HepG2 (cell line): ENCODE measurements around the gene MARF1. TPM values are rescaled to one million over a fixed set of nuclear protein-coding genes. Genes with fewer than 3 reads are reported as not detected.

Experiments
- AKNA ChIP-seq: sonication (generic); formaldehyde crosslinking; IDR thresholded peaks from 2 replicates; pipeline ENCODE4 v1.4.0; 2020; ENCODE audit warnings: missing genetic modification reagents, borderline replicate concordance
- ATF1 ChIP-seq: IDR thresholded peaks from 2 replicates; pipeline ENCODE4 v1.6.1; 2016; ENCODE audit warnings: mild to moderate bottlenecking, control low read depth
- BCLAF1 ChIP-seq: fragments of 450-650 bp; IDR thresholded peaks from 2 replicates; pipeline ENCODE4 v1.6.1; 2017; ENCODE audit warnings: mild to moderate bottlenecking
- DMAP1 ChIP-seq: IDR thresholded peaks from 2 replicates; pipeline ENCODE4 v1.6.1; 2016
- KLF16 ChIP-seq, 2 experiments: sonication (generic) in 1 of 2; formaldehyde crosslinking in 1 of 2; IDR thresholded peaks; 2 replicates each; pipeline versions ENCODE4 v1.6.1 to v1.8.0; 2016 to 2023; ENCODE audit warnings: missing genetic modification reagents in 2 of 2, missing compliant biosample characterization in 1 of 2
- MEF2D ChIP-seq: sonication (generic); formaldehyde crosslinking; IDR thresholded peaks from 2 replicates; pipeline ENCODE4 v1.5.1; 2020; ENCODE audit warnings: mild to moderate bottlenecking, missing genetic modification reagents
- NFYC ChIP-seq: IDR thresholded peaks from 2 replicates; pipeline ENCODE4 v1.6.1; 2016; ENCODE audit warnings: missing genetic modification reagents, missing compliant biosample characterization
- REXO4 ChIP-seq: sonication (generic); formaldehyde crosslinking; IDR thresholded peaks from 2 replicates; pipeline ENCODE4 v1.8.0; 2022; ENCODE audit warnings: missing genetic modification reagents, mild to moderate bottlenecking, borderline replicate concordance
- SNRNP70 ChIP-seq: fragments of 200-400 bp; formaldehyde crosslinking; IDR thresholded peaks from 2 replicates; pipeline ENCODE4 v1.6.1; 2017; ENCODE audit warnings: mild to moderate bottlenecking, low read depth, low read length, moderate library complexity
- SP5 ChIP-seq: IDR thresholded peaks from 2 replicates; pipeline ENCODE4 v1.6.1; 2016; ENCODE audit warnings: low read depth, borderline replicate concordance
- ZBTB25 ChIP-seq: IDR thresholded peaks from 2 replicates; pipeline ENCODE4 v1.6.1; 2018; ENCODE audit warnings: missing genetic modification reagents
- ZBTB38 ChIP-seq: sonication (generic); formaldehyde crosslinking; IDR thresholded peaks from 2 replicates; pipeline ENCODE4 v1.5.1; 2020; ENCODE audit warnings: mild to moderate bottlenecking, missing genetic modification reagents
- ZNF121 ChIP-seq: sonication (generic); formaldehyde crosslinking; IDR thresholded peaks from 2 replicates; pipeline ENCODE4 v1.5.0; 2020; ENCODE audit warnings: mild to moderate bottlenecking, missing genetic modification reagents
- ZNF282 ChIP-seq: fragments of 450-650 bp; IDR thresholded peaks from 2 replicates; pipeline ENCODE4 v1.6.1; 2018; ENCODE audit not compliant: partially characterized antibody
- ZNF382 ChIP-seq: sonication (generic); formaldehyde crosslinking; IDR thresholded peaks from 2 replicates; pipeline ENCODE4 v1.5.0; 2020; ENCODE audit warnings: missing genetic modification reagents, mild to moderate bottlenecking, borderline replicate concordance
- ZNF496 ChIP-seq: sonication (generic); formaldehyde crosslinking; IDR thresholded peaks from 2 replicates; pipeline ENCODE4 v1.8.1; 2023; ENCODE audit warnings: mild to moderate bottlenecking, moderate library complexity, missing genetic modification reagents; ENCODE audit not compliant: insufficient replicate concordance
- polyA plus RNA-seq, 8 experiments: library from polyadenylated mRNA; depleted of rRNA in 3 of 8; stranded (reverse) in 7 of 8; unstranded in 1 of 8; fragments of >200 nt; fragmentation: Illumina TruSeq in 4 of 8; extraction: Trizol in 4 of 8; gene quantifications; 2 replicates each; pipeline versions ENCODE4 v1.2.1 to v1.2.3, GENCODE V29; 2011 to 2016; ENCODE audit warnings: low read depth in 4 of 8, missing spikeins in 1 of 8, mixed read lengths in 1 of 8; ENCODE audit not compliant: insufficient read depth in 1 of 8
- total RNA-seq, 5 experiments: library from RNA; depleted of rRNA; stranded (reverse); fragments of >200 nt; fragmentation: Illumina TruSeq; extraction: Trizol; gene quantifications; 2 replicates each; pipeline ENCODE4 v1.2.3, GENCODE V29; 2016; ENCODE audit warnings: low read depth in 1 of 5
- TF ChIP-seq, protein P1 (sequence below): sonication (generic); formaldehyde crosslinking; IDR thresholded peaks from 2 replicates; pipeline ENCODE4 v1.4.0; 2020; ENCODE audit warnings: missing genetic modification reagents
- TF ChIP-seq, protein P2 (sequence below): sonication (generic); formaldehyde crosslinking; IDR thresholded peaks from 2 replicates; pipeline ENCODE4 v1.5.0; 2020; ENCODE audit warnings: mild to moderate bottlenecking, low read depth, missing genetic modification reagents, borderline replicate concordance

The MARF1 gene
- total and polyA plus RNA-seq, 2 of the 13 experiments (the other 11 are each of a cell fraction or from before 2014, with no cell fraction given): 8.7 to 20.7 TPM

DNA sequence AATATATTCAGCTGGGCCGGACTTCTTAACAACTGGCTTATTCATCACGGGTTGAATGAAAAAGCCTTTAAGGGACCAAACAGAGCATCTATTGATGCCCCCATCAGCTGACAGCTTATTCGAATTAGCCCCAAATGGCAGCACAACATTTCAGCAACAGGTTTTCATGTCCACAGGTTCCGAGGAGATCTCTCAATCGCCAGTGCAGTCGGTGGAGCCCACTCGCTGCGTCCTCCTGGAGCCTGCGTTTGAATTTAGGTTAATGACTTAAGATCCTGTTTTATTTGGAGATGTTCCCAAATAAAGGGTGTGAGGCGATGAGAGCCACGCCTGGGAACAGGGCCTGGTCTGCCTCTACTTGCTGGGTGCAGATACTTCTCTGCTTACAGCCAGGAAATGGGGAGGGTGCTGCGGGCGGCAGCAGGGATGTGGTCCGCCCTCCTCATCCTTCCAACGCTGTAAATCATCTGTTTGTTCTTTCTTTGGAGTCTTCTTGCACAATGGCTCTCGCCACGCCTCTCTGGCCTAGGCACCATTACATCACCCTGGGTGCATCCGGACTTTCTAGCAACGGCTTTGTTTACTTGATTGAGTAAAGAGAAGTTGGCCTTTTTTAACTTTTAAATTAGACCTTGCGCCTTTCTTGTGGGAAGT, 29.7 kb upstream of the MARF1 start (continued):
- TF ChIP-seq DMAP1 (peak; percentile 98), ZNF382 (CRISPR knock-in tag) (no peak), ATF1 (CRISPR knock-in tag) (peak; percentile 73; the same call in 1 of the 2 replicates), ZBTB38 (peak; percentile 90), KLF16 (CRISPR knock-in tag; IDR thresholded peaks at IDR 0.05) (peak in 1 of 2 experiments; percentile 100; a peak in 2 of 4 replicates), ZNF282 (no peak), MEF2D (peak; percentile 99), NFYC (peak; percentile 61; the same call in 1 of the 2 replicates), ZBTB25 (peak; percentile 98), SNRNP70 (no peak), AKNA (no peak), BCLAF1 (no peak), ZNF496 (no peak), SP5 (CRISPR knock-in tag) (peak; percentile 100), REXO4 (CRISPR knock-in tag) (no peak), ZNF121 (CRISPR knock-in tag) (peak; percentile 63; the same call in 1 of the 2 replicates)
- TF ChIP-seq, protein P1, sequence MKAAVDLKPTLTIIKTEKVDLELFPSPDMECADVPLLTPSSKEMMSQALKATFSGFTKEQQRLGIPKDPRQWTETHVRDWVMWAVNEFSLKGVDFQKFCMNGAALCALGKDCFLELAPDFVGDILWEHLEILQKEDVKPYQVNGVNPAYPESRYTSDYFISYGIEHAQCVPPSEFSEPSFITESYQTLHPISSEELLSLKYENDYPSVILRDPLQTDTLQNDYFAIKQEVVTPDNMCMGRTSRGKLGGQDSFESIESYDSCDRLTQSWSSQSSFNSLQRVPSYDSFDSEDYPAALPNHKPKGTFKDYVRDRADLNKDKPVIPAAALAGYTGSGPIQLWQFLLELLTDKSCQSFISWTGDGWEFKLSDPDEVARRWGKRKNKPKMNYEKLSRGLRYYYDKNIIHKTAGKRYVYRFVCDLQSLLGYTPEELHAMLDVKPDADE (CRISPR knock-in tag): no peak; the same call in 1 of the 2 replicates
- TF ChIP-seq, protein P2, sequence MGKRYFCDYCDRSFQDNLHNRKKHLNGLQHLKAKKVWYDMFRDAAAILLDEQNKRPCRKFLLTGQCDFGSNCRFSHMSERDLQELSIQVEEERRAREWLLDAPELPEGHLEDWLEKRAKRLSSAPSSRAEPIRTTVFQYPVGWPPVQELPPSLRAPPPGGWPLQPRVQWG (CRISPR knock-in tag): no peak
